Activated naive CD4-positive, alpha-beta T cell (primary cell): ENCODE results near the gene ADGRB3.
"Not testable (repeated sequence)": the region's sequence is repeated elsewhere in the genome, so short reads cannot be mapped to it uniquely, and the experiment has no call there.

Source experiments
- DNase-seq, 4 experiments: peaks; one replicate each; lab custom pipeline; 2025; lab: John Stamatoyannopoulos, UW

ADGRB3 gene

DNA sequence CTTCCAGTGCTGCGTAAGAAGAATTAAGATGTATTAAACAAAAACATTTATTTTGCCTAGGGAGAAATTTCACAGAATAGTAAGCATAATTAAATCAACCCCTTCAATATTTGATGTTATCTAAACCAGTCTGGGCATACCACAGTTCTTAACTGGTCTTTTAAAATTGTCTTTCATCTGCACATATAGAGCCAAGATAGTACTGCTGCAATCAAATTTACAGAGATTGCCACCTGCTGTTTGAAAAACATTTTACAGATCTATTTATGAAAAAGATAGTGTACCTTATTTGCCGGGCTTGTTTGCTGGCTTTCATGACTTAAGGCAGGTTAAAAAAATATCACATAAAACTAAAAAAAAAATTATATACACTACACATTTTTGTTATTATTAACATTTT is 323.2 kb downstream of the ADGRB3 start:
- DNase-seq: no peak

DNA sequence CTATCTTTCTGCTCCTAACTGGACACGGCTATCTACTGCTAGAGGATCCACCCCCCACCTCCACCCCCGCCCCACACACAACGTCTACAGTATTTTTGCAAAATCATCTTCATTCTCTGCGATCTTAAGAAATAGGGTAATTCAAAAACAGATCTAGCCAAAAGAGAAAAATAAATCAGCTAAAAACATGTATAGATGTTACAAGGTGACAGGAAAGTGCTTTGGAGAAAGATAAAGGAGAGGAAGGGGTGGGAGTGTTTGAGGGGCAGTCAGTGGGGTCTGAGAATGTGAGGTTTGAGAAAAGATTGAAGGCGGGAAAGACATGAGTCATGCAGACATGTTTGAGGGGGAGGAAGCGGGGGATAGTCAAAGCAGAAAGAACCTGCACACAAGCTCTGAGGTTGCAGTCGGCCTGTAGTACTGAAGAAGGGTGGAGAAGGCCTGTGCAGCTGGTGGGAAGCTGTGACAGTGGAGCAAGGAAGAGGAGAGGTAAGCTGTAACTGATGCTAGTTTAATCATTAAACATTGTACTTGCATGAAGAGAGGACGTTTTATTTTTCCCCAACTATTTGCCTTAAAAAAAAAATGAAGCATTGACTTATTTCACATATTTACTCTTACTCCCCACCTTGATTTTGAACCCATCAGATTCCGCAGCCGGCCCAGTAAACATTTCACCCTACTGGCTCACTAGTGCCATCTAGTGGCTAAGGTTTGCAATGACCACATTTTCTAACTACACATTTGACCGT is 332.6 kb downstream of the ADGRB3 start:
- DNase-seq: peak in 2 of 4 experiments; percentile 0 to 7

DNA sequence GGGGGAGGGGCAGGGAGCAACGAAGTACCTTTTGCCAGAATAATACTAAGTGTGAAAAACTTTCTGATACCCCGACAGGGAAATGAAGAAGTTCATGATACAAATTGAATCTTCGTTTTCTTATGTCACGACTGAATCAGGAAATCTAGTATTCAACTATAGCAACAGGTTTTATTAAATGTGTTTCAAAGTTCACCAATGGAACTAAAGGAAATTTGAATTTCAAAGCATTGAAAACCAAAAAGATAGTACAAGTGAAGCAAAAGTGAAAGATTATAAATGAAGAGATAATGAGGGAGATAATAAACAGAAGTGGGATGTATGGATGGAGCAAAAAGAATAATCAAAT is 333.2 kb downstream of the ADGRB3 start:
- no peak for DNase-seq

DNA sequence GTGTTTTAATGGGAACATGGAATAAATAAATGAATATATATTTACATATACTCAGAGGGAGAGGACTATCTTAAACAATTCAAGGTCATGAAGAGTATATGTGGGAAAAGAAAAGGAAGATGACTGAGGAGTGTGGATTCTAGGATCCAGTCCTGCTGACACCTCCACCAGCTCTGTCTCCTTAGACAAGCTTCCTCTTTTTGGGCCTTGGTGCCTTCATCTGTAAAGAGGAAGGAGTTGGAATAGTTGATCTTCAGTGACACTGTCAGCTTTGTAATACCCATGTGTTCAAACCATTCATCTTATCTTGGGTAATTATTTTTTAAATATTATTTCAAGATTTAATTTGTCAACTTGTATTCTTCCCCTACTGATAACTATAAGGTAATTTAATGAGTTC is 338.0 kb downstream of the ADGRB3 start:
- no peak for DNase-seq

DNA sequence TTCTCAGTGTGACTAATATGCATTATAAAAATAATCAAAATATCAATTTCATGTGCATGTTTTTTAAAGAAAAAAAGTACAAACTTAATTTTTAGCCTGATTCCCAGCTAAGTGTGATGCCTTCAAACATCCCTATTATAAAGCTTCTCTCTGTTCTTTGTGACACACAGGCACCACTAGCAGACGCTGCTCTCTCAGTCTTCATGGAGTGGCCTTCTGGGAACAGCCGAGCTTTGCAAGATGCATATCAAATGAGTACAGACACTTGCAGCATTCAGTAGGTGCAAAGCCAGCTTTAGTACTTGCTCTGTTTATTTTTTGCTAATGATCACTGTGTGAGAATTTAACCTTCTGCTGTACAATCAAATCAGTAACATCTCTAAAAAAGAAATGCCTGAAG is 340.0 kb downstream of the ADGRB3 start:
- no peak for DNase-seq

DNA sequence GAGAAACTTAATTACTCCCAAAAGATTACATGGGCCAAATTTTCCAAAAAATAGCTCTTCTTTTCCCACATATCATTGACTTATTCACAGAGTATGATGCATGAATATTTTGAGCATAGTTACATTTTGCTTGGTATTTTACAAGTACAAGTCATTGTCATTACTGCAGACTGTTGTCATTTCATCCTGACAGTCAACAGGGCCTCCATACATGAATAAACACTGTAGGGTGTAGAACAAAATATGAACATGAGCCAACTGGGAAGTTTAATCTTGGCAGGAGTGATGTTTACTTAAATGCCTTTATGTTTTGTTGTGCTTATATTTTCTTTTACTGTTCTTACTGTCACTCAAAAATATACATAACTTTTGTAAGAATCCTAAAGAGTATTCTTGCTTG is 340.7 kb downstream of the ADGRB3 start:
- no peak for DNase-seq

DNA sequence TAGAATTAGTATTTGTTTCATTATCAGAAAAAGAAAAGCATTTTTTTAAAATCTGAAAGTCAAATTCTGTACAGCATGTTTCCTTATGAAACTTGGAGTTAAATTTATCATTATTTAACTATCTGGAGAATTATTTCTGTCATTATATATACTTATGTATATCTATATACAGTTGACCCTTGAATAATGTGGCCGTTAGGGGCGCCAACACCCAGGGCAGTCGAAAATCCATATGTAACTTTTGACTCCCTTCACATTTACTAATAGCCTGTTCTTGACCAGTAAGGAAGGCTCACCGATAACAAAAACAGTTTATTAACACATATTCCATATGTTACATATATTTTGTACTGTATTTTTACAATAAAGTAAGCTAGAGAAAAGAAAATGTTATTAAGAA is 341.2 kb downstream of the ADGRB3 start:
- no peak for DNase-seq

DNA sequence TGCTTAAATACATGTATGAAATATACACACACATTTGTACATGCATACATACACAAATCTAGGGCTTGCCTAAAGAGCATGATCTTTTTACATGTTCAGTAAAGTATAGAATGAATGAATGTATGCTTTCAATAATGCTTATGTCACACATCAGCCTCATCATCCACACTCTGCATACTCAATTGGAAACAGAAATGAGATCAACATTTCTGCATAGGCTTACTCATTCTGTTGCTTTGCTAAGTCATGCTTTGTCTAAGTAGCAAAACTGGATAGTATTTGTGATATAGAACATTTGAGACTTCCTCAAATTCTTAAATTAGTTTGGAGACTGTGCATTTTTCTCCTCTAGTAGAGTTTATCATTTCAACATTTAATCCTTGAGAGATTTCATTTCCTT is 343.3 kb downstream of the ADGRB3 start:
- no peak for DNase-seq

DNA sequence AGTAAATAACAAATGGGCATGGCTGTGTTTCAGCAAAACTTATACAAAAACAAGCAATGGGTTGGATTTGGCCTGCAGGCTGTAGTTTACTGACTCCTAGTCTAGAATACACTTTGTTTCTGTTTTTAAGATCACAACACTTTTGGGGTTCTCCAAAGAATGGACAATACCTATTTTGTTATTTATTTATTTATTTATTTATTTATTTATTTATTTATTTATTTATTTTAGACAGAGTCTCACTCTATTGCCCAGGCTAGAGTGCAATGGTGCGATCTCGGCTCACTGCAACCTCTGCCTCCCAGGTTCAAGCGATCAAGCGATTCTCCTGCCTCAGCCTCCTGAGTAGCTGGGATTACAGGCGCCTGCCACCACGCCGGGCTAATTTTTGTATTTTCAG is 346.6 kb downstream of the ADGRB3 start:
- DNase-seq: not testable (repeated sequence)

DNA sequence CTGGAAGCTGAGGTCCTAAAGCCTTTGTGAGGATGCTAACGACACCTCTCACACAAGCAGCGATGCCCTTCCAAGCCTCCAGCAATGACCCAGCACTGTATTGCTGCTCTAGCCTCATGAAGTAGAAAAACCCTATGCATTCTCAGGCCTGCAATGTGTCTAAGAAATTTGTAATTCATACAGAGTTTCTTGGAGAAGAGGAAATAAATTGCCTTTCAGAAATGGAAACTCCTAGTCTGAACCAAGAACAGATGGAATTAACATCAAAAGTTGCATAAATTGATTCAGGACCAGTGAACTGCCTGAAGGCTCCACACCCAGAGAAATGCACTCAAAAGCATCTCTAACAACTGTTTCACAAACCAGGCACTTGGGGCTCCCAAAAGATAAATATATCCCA is 353.6 kb downstream of the ADGRB3 start:
- no peak for DNase-seq

DNA sequence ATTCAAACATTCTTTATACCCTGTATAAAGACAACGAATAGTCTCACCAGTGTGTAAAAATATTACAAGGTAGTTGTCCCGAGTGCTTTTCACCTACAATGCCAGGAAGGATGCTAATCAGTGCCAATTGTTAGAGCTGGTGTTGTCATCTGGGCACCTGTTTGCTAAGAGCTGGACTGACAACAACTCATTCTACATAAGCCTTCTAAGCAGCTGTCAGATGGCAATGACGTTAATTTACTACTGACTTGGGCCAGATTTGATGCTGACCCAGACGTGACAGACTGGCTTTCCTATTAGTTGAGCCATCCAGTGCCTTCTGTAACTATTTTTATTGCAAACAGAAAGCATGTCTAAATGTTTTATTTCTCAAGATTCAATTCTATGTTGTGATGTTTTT is 355.2 kb downstream of the ADGRB3 start:
- no peak for DNase-seq

DNA sequence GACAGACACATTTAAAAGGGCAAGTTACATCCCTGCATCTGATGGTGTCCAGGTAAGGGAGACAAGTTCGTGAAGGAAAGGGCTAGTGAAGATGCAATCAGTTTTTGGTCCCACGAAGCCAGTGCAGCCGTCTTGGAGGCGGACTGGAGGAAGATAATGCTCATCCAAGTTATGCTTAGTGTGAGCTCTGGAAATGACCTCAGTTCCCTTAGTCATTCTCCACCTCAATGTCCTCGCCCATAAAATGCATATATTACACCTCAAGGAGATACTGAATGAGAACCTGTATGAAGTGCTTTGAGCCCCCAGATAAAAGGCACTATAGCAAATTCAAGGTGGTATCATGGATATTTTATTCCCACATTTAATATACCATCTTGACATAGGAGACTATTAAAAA is 358.8 kb downstream of the ADGRB3 start:
- DNase-seq: no peak

DNA sequence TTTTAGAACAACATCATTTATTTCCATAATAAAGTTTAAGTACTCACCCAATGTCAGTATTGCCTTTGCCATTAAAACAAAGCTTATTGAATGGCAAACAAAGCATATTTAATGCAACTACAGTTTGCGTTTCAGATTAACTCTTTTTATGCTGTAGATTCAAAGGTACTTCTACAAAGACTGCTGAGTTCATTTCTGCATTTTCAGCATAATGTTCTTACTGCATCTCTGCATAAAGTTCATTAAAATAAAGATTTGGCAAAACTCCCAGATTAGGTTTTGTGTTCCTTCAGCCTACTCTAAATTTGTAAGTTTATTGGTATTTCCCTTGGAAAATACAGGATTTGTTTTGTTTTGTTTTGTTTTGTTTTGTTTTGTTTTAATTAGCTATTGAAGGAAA is 359.4 kb downstream of the ADGRB3 start:
- DNase-seq: no peak

DNA sequence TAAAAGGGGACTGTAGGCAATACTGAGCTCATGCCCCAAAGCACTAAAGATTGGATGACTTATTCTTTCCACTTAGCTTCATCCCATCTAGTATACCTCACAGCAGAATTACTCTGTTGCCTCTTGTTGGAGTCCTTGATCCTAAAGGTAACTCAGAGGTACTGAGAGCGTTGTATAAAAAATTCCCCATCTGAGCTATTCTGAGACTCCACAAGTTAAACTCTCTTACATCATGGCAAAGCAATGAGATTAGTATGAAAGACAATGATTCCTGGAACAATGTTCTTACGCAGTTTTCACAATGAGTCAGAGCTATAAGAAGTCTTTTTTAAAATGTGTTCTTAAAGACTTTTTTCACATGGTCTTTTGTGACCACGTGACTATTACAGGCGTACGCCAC is 370.1 kb downstream of the ADGRB3 start:
- no peak for DNase-seq

DNA sequence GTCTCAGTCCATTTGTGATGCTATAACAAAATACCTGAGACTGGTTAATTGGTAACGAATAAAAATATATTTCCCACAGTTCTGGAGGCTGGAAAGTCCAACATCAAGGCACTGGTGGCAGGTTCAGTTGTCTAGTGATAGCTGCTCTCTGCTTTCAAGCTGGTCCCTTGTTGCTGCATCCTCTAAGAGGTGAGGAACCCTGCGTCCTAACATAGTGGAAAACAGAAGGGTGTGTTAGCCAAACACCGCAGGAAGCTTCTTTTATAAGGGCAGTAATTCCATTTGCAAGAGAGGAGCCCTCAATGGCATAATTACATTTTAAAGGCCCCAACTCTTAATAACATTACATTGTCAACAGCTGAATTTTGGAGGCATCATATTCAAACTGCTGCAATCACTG is 372.7 kb downstream of the ADGRB3 start:
- DNase-seq: no peak

DNA sequence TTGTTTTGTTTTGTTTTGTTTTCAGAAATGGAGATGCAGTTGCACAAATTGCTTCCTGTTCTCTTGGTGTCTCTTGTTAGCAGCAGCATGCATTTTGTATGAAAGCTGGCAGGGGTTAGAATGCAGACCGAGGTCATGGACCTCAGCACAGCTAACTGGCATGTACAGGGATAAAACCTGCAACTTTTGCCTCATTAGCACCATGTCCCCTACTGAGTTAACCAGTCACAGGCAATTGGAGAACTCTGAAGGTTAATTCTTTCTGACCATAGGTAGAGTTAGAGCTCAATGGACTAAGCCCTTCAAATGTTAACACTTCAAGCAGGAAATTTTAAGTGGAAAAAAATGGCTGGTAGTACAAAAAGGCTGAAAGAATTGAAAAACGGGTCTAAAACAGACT is 377.1 kb downstream of the ADGRB3 start:
- no peak for DNase-seq

DNA sequence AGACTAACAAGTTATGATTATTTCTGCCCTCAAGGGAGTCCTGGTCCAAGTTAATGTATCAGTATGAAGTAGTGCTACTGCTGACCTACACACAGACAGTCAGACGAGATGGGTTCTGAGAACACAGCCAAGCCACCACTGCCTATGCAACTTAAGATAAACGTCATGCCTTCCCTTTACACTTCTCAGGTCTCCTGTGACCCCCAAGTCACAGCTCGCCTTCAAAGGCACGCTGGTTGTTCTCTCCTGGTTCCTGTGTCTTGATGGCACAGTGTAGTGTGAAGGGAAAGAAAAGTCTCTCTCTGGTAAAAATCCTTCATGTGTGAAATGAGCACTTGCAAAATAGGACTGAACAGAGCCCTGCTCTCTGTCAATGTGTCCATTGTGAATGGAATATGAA is 377.8 kb downstream of the ADGRB3 start:
- DNase-seq: no peak

DNA sequence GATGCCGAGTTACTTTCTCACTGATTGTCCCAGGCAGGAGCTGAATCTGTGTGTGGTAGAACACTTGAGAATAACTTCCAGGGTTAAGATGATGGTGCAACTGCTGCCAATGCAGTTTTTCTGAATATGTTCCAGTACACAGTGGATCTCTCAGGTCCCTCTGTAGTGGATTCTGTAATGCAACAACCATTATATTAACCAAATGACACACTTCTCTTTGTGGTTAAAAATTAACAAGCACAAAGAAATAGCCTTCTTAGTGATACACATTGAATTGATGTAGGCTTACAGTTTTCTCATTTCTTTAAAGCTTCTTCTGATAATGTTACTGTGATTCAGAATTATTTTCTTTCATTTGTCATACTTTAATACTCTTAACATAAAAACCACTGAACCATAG is 383.8 kb downstream of the ADGRB3 start:
- DNase-seq: no peak

DNA sequence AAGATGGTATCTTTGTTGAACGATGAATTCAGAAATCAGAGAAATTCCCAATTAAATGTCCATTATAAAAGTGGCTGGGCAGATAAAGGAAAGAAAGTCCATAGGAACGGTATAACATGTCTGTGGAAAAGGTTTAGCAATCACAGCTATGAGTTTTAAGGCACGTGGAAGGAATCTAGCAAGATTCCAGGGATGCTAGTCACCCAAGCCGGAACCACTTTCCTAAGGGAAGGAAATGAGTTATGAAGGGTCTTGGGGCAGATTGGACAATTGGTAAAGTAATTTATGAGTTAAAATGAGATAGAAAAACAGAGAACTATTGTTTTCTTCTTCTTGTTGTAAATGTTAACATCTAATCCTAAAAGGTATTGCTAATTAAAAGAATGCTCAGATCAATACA is 384.8 kb downstream of the ADGRB3 start:
- DNase-seq: no peak

DNA sequence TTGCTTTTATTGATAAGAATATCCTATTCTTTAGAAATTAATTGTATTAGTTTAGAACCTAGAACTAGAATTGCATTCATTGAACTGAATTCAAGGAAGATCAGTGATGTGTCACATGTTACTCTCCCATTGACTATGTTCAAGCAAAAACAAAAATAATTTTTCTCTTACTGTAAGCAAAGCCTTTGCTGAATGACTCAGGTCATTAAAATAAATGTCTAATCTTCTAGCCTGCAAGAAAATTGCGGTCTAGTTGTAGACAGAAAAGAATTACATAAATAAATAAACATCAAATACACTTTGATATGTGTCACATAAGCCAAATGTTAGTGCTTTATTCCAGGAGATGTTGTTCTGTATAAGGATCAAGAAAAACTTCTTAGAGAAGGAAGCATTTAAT is 387.9 kb downstream of the ADGRB3 start:
- no peak for DNase-seq

DNA sequence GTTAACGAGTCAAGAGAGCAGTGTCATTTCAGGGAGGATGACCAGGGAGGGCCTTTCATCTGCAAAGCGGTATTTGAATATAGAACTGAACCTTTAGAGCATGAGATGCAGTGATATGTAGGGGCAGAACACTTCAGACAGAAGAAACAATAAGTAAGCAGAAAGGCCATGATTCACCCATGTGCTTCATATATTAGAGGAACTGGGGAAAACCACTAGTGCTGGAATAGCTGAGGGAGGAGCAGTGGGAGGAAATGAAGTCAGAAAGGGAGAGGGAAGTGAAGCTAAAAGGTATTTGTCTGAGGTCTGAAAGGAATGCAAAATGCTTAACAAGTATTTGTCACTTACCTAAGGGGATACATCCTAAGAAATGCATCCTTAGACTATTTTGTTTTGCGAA is 391.2 kb downstream of the ADGRB3 start:
- no peak for DNase-seq

DNA sequence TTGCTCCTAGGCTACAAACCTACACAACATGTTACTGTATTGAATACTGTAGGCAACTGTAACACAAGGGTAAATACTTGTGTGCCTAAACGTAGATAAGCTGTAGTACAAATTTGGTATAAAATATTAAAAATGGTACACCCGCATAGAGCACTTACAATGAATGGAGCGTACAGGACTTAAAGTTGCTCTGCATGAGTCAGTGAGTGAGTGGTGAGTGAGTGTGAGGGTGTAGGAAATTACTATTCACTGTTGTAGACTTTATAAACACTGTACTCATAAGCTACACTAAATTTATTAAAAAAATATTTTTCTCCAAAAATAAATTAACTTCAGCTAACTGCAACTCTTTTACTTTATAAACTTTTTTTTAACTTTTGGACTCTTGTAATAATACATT is 391.6 kb downstream of the ADGRB3 start:
- DNase-seq: no peak

DNA sequence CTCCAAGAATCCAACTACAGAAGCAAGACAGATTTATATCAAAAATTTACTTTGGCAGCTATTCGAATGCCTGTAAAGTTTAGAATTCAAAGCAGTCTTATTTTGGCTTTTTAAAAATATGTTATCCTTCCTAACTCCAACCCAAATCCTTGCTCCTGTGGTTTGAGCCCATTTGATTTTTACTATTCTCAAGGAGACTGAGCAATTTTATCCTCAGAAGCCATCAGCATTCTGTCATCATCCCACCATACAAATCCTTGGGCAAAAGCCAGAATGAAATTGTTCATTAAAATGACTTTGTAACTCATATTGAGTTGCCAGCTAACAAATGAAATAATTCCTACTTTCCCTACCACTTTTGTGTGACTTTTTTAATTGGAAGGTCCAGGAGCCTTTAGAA is 392.8 kb downstream of the ADGRB3 start:
- DNase-seq: no peak

DNA sequence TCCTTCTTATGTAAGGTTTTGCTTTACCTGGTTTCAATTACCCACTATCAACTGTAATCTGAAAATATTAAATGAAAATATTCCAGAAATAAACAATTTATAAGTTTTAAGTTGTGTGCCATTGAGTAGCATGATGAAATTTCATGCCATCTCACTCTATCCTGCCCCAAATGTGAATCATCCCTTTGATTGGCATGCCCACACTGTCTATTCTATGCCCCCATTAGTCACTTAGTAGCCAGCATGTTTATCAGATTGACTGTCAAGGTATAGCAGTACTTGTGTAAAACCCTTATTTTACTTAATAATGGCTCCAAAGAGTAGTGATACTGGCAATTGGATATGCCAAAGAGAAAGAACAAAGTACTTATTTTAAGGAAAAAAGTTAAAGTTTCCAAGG is 403.8 kb downstream of the ADGRB3 start:
- no peak for DNase-seq

DNA sequence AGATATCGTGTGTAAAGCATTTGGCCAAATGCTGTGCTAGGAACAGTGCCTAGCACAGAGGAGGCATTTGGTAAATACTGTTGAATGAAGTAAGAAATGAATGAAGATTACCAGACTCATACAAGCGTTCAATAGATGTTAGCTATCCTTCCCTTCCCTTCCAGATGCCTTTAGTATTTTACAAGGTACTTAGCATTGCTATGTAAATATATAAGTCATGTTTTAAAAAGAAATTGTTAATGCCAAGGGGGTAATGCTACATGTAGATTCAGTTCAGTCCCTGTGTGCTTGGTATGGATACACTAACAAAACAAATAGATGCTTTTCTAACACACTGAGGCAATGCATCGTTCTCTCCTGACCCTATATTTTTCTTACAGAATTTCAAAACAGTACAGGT is 407.2 kb downstream of the ADGRB3 start:
- no peak for DNase-seq
